ENCODE data around the gene DSCAM.
"Not testable (repeated sequence)": the region's sequence is repeated elsewhere in the genome, so short reads cannot be mapped to it uniquely, and the experiment has no call there.

The DSCAM gene

DNA sequence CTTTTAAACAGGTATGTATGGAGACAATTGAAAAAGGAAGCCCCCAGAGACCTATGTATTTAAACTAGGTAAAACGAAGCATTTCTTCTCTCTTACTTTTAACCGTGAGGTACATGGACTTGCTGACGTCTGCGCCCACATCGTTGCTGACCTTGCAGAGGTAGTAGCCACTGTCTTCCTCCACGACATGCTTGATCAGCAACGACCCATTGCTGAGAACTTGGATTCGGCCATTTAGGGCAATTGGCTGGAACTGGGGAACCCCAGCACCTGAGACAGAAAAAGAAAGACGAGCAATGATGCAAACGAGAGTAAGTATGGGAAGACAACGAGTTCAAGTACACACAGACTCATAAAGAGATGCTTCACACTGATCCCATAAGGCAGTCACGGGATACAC, 571.0 kb downstream of the DSCAM start:
- Histone ChIP-seq H3K27ac (ENCODE audit: low read depth, low read length) (no peak overlapping the region), H3K4me1 (ENCODE audit: insufficient read depth, low read length) (peaks cover 20% of the 10 kb centered on the region; the same call in 1 of the 2 replicates), H3K9me3 (ENCODE audit: insufficient read depth, low read depth, low read length) (peaks cover 6% of the 10 kb centered on the region), H3K4me3 (ENCODE audit: low read length) (no peak overlapping the region), H3K9ac (ENCODE audit: low read depth, low read length) (no peak overlapping the region), H3K36me3 (ENCODE audit: insufficient read depth, low read length) (no peaks in the 10 kb centered on the region), H3K27me3 (ENCODE audit: insufficient read depth, low read length) (no peaks in the 10 kb centered on the region)
- WGBS: 93% methylated on average over 12 of the region's 12 CpGs

DNA sequence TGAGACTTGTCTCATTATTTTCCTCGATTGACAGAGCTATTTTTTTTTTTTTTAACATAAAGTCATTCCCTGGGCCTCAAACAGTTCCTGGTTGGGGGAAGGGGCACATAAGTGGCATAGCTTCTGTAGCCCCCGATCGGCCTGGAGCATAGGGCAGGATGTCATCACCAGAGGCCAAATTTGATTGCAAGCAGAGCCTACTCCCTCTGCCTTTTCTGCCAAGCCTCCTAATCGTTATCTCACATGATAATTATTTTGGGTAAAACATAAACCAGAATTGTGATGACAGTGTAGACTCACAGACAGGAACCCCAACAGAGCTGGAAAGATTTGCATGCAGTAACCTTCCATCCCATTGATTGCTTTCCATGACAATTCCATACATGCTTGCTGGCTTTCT, 574.9 kb downstream of the DSCAM start:
- Histone ChIP-seq H3K36me3 (ENCODE audit: insufficient read depth, low read length) (no peaks in the 10 kb centered on the region), H3K4me1 (ENCODE audit: insufficient read depth, low read length) (peaks cover 30% of the 10 kb centered on the region), H3K9me3 (ENCODE audit: insufficient read depth, low read depth, low read length) (no peaks in the 10 kb centered on the region), H3K27ac (ENCODE audit: low read depth, low read length) (no peak overlapping the region), H3K4me3 (ENCODE audit: low read length) (no peak overlapping the region), H3K27me3 (ENCODE audit: insufficient read depth, low read length) (no peaks in the 10 kb centered on the region), H3K9ac (ENCODE audit: low read depth, low read length) (no peak overlapping the region)
- 90% methylated on average over 3 of the region's 4 CpGs for WGBS

DNA sequence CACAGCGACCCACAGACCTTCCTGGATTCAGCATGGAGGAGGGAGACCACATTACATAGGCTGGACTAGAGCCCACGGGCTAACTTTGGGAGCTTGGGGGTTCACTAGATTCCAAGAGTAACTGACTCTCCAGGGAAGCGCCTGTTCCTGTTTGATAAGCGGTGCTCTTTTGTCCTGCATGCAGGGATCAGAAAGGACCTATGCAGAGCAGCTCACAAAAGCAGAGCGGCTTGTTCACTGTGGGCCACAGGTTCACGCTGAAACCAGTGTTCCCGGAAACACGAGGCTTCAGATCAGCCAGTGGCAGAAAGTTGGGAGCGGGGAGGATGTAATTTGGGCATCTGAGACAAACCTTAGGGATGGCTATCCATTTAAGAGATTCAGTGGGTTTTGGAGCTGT, 575.8 kb downstream of the DSCAM start:
- Histone ChIP-seq H3K27ac (ENCODE audit: low read depth, low read length) (no peak overlapping the region), H3K4me1 (ENCODE audit: insufficient read depth, low read length) (peaks cover 30% of the 10 kb centered on the region), H3K9ac (ENCODE audit: low read depth, low read length) (no peak overlapping the region), H3K27me3 (ENCODE audit: insufficient read depth, low read length) (no peaks in the 10 kb centered on the region), H3K4me3 (ENCODE audit: low read length) (no peak overlapping the region), H3K9me3 (ENCODE audit: insufficient read depth, low read depth, low read length) (no peaks in the 10 kb centered on the region), H3K36me3 (ENCODE audit: insufficient read depth, low read length) (no peaks in the 10 kb centered on the region)
- 82% methylated on average over 9 of the region's 9 CpGs for whole genome bisulfite sequencing

DNA sequence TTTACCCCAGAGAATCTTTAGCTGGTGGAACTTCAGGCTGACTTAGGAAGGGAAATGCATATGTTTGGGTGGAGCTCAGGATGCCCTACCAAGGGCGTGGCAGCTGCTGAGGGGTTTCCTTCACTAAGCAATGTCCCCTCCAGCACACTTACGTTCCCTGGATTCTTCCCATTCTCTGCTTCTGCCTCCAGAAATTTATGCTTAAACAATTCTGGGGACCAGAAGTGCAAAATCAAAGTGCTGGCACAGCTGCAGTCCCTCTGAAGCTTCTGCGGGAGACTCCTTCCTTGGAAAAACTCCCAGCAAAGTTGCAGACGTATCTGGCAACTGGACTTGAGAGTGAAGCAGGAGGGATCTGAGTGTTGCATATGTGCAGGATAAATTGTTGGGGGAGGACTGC, 576.9 kb downstream of the DSCAM start:
- no peaks in the 10 kb centered on the region for H3K36me3 ChIP-seq (ENCODE audit: insufficient read depth, low read length)
- H3K27ac ChIP-seq (ENCODE audit: low read depth, low read length): no peak overlapping the region
- H3K27me3 ChIP-seq (ENCODE audit: insufficient read depth, low read length): no peaks in the 10 kb centered on the region
- no peaks in the 10 kb centered on the region for H3K9me3 ChIP-seq (ENCODE audit: insufficient read depth, low read depth, low read length)
- 91% methylated on average over 4 of the region's 4 CpGs for WGBS
- H3K9ac ChIP-seq (ENCODE audit: low read depth, low read length): no peak overlapping the region
- peaks cover 24% of the 10 kb centered on the region for H3K4me1 ChIP-seq (ENCODE audit: insufficient read depth, low read length)
- H3K4me3 ChIP-seq (ENCODE audit: low read length): no peak overlapping the region

DNA sequence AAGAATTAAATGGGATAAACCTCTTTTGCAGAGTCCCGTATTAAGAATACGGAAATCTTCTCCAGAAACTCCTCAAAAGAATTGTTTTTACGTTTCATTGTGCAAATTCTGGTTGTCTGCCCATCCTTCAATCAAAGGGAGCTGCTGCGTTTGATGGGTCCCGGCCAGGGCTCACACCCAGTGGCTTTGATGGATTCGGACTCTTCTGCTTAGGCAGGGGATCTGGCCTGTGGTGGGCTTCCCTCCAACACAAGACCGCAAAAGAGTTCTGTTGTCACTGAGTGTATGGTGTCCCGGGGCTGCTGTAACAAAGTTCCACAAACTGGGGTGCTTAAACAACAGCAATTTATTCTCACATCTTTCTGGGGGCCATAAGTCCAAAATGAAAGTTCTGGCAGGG, 577.7 kb downstream of the DSCAM start:
- Histone ChIP-seq H3K9me3 (ENCODE audit: insufficient read depth, low read depth, low read length) (no peaks in the 10 kb centered on the region), H3K9ac (ENCODE audit: low read depth, low read length) (no peak overlapping the region), H3K4me1 (ENCODE audit: insufficient read depth, low read length) (peaks cover 24% of the 10 kb centered on the region), H3K36me3 (ENCODE audit: insufficient read depth, low read length) (no peaks in the 10 kb centered on the region), H3K4me3 (ENCODE audit: low read length) (no peak overlapping the region), H3K27me3 (ENCODE audit: insufficient read depth, low read length) (no peaks in the 10 kb centered on the region), H3K27ac (ENCODE audit: low read depth, low read length) (no peak overlapping the region)
- 96% methylated on average over 8 of the region's 8 CpGs for WGBS

DNA sequence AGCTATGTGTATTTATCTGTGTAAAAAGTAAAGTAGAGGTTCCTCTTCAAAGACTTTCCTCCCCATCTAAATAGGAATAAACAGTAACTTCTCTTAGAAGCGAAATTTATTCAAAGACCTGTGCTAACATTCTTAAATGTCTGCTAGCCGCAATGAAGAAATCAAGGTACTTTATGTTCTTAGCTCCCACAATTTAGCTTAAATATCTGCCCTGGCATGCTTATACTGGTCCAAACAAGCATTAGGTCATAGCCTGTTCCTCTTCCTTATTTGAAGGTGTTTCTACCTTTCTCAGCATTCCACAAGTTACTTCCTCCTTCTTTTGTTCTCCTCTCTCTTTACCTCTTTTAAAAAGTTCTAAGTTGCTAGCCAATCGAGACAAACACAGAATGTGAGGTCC, 588.5 kb downstream of the DSCAM start:
- not testable (repeated sequence) for H3K27ac ChIP-seq (ENCODE audit: low read depth, low read length); H3K27me3 ChIP-seq (ENCODE audit: insufficient read depth, low read length); H3K4me3 ChIP-seq (ENCODE audit: low read length); H3K4me1 ChIP-seq (ENCODE audit: insufficient read depth, low read length); H3K9ac ChIP-seq (ENCODE audit: low read depth, low read length); H3K9me3 ChIP-seq (ENCODE audit: insufficient read depth, low read depth, low read length); H3K36me3 ChIP-seq (ENCODE audit: insufficient read depth, low read length)
- WGBS: 93% methylated on average over 3 of the region's 3 CpGs

DNA sequence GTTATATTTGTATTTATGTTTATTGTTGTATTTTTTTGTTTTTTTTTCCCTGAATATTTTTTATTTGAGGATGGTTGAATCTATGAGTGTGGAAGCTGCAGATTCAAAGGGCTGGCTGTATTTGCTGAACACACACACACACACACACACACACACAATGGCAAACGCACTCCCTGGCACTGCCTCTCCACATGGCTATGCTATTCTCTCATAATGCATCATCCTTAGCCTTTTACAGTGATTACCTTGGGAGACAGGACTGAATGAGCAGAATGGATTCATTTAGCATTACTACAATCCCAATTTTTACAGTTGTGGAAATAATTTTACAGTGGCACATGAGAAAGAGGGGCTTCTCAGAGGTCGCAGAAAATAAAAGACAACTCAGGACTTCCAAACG, 589.6 kb downstream of the DSCAM start:
- Histone ChIP-seq H3K9ac (ENCODE audit: low read depth, low read length) (no peak overlapping the region), H3K4me1 (ENCODE audit: insufficient read depth, low read length) (no peaks in the 10 kb centered on the region), H3K27me3 (ENCODE audit: insufficient read depth, low read length) (no peaks in the 10 kb centered on the region), H3K36me3 (ENCODE audit: insufficient read depth, low read length) (no peaks in the 10 kb centered on the region), H3K9me3 (ENCODE audit: insufficient read depth, low read depth, low read length) (no peaks in the 10 kb centered on the region), H3K4me3 (ENCODE audit: low read length) (no peak overlapping the region), H3K27ac (ENCODE audit: low read depth, low read length) (no peak overlapping the region)
- 90% methylated on average over 3 of the region's 3 CpGs for WGBS

DNA sequence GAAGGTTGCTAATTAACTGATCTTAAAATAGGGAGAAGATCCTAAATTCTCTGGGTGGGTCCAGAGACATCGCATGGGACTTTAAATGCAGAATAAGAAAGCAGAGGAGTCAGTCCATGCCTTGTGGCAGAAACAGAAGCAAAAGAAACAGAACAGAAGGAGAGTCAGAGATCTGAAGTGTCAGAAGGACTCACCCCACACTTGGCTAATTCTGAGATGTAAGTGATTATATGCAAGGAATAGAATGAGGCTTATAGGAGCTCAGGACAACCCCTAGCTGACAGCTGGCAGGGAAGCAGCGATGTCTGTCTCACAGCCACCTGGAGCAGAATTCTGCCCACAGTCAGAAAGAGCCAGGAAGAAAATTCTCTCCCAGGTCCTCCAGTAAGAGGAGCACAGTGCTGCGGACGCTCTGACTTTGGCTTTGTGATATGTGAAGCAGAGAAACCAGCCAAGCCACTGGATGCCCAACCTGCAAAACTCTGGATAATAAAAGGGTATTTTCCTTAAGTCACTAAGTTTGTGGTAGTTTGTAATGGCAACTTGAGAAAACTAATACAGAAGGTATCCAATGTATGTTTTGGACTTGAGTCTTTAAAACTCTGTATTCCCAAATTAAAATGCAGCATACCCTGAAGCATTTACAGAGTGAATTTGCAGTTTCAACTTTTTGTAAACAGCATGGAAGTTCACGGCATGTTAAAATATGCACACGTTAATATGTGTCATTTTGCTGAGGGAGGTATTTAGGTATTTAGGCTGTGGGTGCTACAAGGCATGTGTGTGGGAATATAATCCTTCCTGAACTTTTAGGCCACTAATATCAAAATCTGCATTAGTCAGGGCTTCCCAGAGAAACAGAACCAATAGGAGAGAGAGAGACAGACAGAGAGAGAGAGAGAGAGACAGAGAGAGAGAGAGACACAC, 591.2 kb downstream of the DSCAM start:
- Histone ChIP-seq H3K9ac (ENCODE audit: low read depth, low read length) (no peak overlapping the region), H3K27me3 (ENCODE audit: insufficient read depth, low read length) (no peaks in the 10 kb centered on the region), H3K4me3 (ENCODE audit: low read length) (no peak overlapping the region), H3K9me3 (ENCODE audit: insufficient read depth, low read depth, low read length) (peaks cover 9% of the 10 kb centered on the region), H3K27ac (ENCODE audit: low read depth, low read length) (no peak overlapping the region), H3K36me3 (ENCODE audit: insufficient read depth, low read length) (no peaks in the 10 kb centered on the region), H3K4me1 (ENCODE audit: insufficient read depth, low read length) (no peaks in the 10 kb centered on the region)
- 91% methylated on average over 6 of the region's 6 CpGs for WGBS

DNA sequence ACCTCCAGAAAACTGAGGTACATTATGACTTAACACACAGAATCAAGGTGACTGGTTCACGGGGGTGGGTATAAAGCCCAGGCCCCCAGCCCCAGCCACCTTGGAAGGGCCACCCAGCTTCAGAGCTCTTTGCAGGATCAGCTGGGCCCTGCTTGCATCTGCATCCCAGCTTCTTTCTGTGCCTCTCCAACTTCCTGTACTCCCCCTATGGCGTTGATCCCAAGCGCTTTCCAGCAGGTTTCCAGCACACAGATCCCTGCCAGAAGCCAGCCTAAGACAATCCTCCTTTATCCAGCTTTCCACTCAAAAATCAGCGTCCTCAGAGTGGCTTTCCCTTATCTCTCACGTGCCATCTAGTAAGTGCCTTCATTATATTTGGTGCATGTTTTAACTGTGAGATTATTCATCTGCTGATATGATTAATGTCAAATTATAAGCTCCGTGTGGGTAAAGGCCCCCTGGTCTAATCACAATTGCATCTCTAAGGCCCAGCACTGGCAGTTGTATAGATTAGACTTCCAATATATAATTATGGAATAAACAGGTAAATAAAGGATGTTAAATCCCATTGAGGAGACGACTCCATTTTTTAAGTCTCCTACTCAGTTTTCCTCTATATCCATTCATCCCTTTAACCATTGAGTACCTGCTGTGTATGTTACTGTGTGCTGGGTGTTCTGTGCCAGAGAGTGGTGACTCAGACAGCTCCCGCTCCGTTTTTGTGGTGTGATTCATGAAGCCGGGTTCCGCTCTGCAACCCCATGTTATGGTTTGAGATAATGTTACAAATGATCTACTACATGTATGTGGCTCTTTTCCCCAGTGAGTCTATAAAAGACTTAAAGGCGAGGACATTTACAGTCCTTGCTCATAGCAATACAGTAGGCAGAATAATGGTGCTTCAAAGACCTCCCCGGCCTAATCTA, 592.2 kb downstream of the DSCAM start:
- 87% methylated on average over 12 of the region's 13 CpGs for whole genome bisulfite sequencing
- no peak overlapping the region for H3K4me3 ChIP-seq (ENCODE audit: low read length)
- H3K27me3 ChIP-seq (ENCODE audit: insufficient read depth, low read length): no peaks in the 10 kb centered on the region
- H3K36me3 ChIP-seq (ENCODE audit: insufficient read depth, low read length): no peaks in the 10 kb centered on the region
- no peak overlapping the region for H3K9ac ChIP-seq (ENCODE audit: low read depth, low read length)
- no peaks in the 10 kb centered on the region for H3K4me1 ChIP-seq (ENCODE audit: insufficient read depth, low read length)
- H3K27ac ChIP-seq (ENCODE audit: low read depth, low read length): no peak overlapping the region
- peaks cover 9% of the 10 kb centered on the region for H3K9me3 ChIP-seq (ENCODE audit: insufficient read depth, low read depth, low read length)

DNA sequence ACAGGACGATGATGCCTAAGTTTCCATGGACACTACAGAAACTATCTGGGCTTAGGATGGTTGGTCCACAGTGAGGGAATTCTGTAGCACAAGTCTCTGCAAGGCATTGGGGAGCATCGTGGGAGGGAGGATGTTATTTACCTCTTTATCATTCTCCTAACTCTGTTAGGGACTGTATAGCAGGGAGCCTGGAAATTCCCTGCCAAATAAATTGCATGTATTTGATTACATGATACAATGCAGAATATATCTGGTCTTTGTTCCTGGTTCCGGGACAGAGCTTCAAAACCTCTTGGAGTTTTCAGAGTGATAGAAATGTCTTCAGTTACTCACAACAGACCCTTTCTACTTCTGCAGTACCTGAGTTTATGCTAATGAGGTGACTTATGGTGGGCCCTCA, 593.8 kb downstream of the DSCAM start:
- no peak overlapping the region for H3K4me3 ChIP-seq (ENCODE audit: low read length)
- H3K9ac ChIP-seq (ENCODE audit: low read depth, low read length): no peak overlapping the region
- WGBS: 96% methylated on average over 1 of the region's 3 CpGs
- no peaks in the 10 kb centered on the region for H3K27me3 ChIP-seq (ENCODE audit: insufficient read depth, low read length)
- peaks cover 12% of the 10 kb centered on the region for H3K9me3 ChIP-seq (ENCODE audit: insufficient read depth, low read depth, low read length)
- no peaks in the 10 kb centered on the region for H3K36me3 ChIP-seq (ENCODE audit: insufficient read depth, low read length)
- H3K27ac ChIP-seq (ENCODE audit: low read depth, low read length): no peak overlapping the region
- H3K4me1 ChIP-seq (ENCODE audit: insufficient read depth, low read length): no peaks in the 10 kb centered on the region

All from HUES64 (cell line).